IMR-90 (cell line): ENCODE data around the gene PLSCR2. TPM values are rescaled to one million over a fixed set of nuclear protein-coding genes. Genes with fewer than 3 reads are reported as not detected.

Experiments used
- ATAC-seq: fragments of 200-7000 bp; cut with Tn5 transposase; 2 replicates; pipeline ENCODE4 v1.9.1; 2020; ENCODE audit warnings: low read depth, mild to moderate bottlenecking, moderate library complexity
- BruUV-seq: library from RNA; stranded (reverse); fragments of 400-500 nt; replicated peaks from 2 replicates; lab custom pipeline; 2021; lab: Mats Ljungman, UMichigan
- CTCF ChIA-PET: fragments of 300-600 bp; formaldehyde crosslinking; extraction: SDS; loops from one replicate; lab custom pipeline; 2021; ENCODE audit warnings: antibody characterized with exemption; lab: Yijun Ruan, JAX
- POLR2A ChIA-PET: fragments of 300-600 bp; sonication (Branson Sonifier 250); formaldehyde crosslinking; loops from one replicate; lab custom pipeline; 2022; ENCODE audit warnings: antibody characterized with exemption; ENCODE audit not compliant: unreplicated experiment; lab: Charles Lee
- DNase-seq: peaks from one replicate; pipeline ENCODE4 v3.0.0; 2013
- H2AFZ ChIP-seq: replicated peaks from 2 replicates; pipeline ENCODE3; 2013; ENCODE audit warnings: low read length, mild to moderate bottlenecking; ENCODE audit not compliant: poor library complexity
- H2AK5ac ChIP-seq: 2 replicates; pipeline ENCODE4 v1.6.1; 2013; ENCODE audit warnings: low read depth, low read length, inconsistent platforms
- H2AK9ac ChIP-seq: replicated peaks from 2 replicates; pipeline ENCODE3; 2013; ENCODE audit warnings: mild to moderate bottlenecking, low read depth, low read length, moderate library complexity; ENCODE audit not compliant: poor library complexity
- H2BK120ac ChIP-seq: 2 replicates; pipeline ENCODE4 v1.6.1; 2013; ENCODE audit warnings: low read depth, low read length, inconsistent platforms
- H2BK15ac ChIP-seq: 3 replicates; pipeline ENCODE4 v1.6.1; 2013; ENCODE audit warnings: low read depth, low read length, inconsistent platforms
- H2BK20ac ChIP-seq: 2 replicates; pipeline ENCODE4 v1.6.1; 2013; ENCODE audit warnings: low read depth, mild to moderate bottlenecking, inconsistent platforms, low read length, moderate library complexity
- H2BK5ac ChIP-seq: 2 replicates; pipeline ENCODE4 v1.6.1; 2013; ENCODE audit warnings: mild to moderate bottlenecking, low read depth, low read length, inconsistent platforms; ENCODE audit not compliant: poor library complexity, severe bottlenecking
- H3K14ac ChIP-seq: replicated peaks from 2 replicates; pipeline ENCODE4 v1.6.1; 2013; ENCODE audit warnings: low read depth, low read length, inconsistent platforms
- H3K18ac ChIP-seq: 2 replicates; pipeline ENCODE4 v1.6.1; 2013; ENCODE audit warnings: low read depth, low read length, control low read depth
- H3K23ac ChIP-seq: 2 replicates; pipeline ENCODE4 v1.6.1; 2013; ENCODE audit warnings: low read depth, low read length, inconsistent platforms
- H3K27ac ChIP-seq: 2 replicates; pipeline ENCODE4 v1.5.1; 2013; ENCODE audit warnings: mild to moderate bottlenecking, control low read depth, low read length; ENCODE audit not compliant: insufficient read depth
- H3K27me3 ChIP-seq: 2 replicates; pipeline ENCODE4 v1.6.1; 2013; ENCODE audit warnings: low read length; ENCODE audit not compliant: control insufficient read depth, insufficient read depth
- H3K36me3 ChIP-seq: 2 replicates; pipeline ENCODE4 v1.6.1; 2013; ENCODE audit warnings: low read length, mixed read lengths; ENCODE audit not compliant: control insufficient read depth, insufficient read depth
- H3K4ac ChIP-seq: 2 replicates; pipeline ENCODE4 v1.6.1; 2013; ENCODE audit warnings: low read depth, low read length, inconsistent platforms
- H3K4me1 ChIP-seq: 2 replicates; pipeline ENCODE4 v1.6.1; 2013; ENCODE audit warnings: low read length, mixed read lengths; ENCODE audit not compliant: control insufficient read depth, insufficient read depth
- H3K4me2 ChIP-seq: 2 replicates; pipeline ENCODE4 v1.6.1; 2013; ENCODE audit warnings: low read depth, mild to moderate bottlenecking, control low read depth, low read length, moderate library complexity
- H3K4me3 ChIP-seq: 2 replicates; pipeline ENCODE4 v1.5.1; 2013; ENCODE audit warnings: low read depth, mild to moderate bottlenecking, control low read depth, low read length, moderate library complexity; ENCODE audit not compliant: insufficient read depth
- H3K56ac ChIP-seq: 2 replicates; pipeline ENCODE4 v1.6.1; 2013; ENCODE audit warnings: low read length, inconsistent platforms; ENCODE audit not compliant: insufficient read depth; ENCODE audit errors: extremely low read depth
- H3K79me1 ChIP-seq, 2 experiments: 2 replicates each; pipeline ENCODE4 v1.6.1; 2013; ENCODE audit warnings: low read length in 2 of 2, inconsistent platforms in 1 of 2, low read depth in 1 of 2
- H3K9ac ChIP-seq: 2 replicates; pipeline ENCODE4 v1.6.1; 2013; ENCODE audit warnings: low read depth, low read length, control low read depth
- H3K9me1 ChIP-seq: 2 replicates; pipeline ENCODE4 v1.6.1; 2013; ENCODE audit warnings: low read length, inconsistent platforms; ENCODE audit not compliant: insufficient read depth
- H3K9me3 ChIP-seq: 2 replicates; pipeline ENCODE4 v1.6.1; 2013; ENCODE audit warnings: low read length; ENCODE audit not compliant: control insufficient read depth, insufficient read depth
- H4K20me1 ChIP-seq: 2 replicates; pipeline ENCODE4 v1.6.1; 2013; ENCODE audit warnings: low read length, inconsistent platforms; ENCODE audit not compliant: insufficient read depth
- H4K5ac ChIP-seq: 2 replicates; pipeline ENCODE4 v1.6.1; 2013; ENCODE audit warnings: mild to moderate bottlenecking, low read depth, low read length, control low read depth
- H4K8ac ChIP-seq, 2 experiments: 2 replicates each; pipeline ENCODE4 v1.6.1; 2013; ENCODE audit warnings: low read depth in 2 of 2, low read length in 2 of 2, control low read depth in 1 of 2, inconsistent platforms in 1 of 2
- H4K91ac ChIP-seq: 2 replicates; pipeline ENCODE4 v1.6.1; 2013; ENCODE audit warnings: low read depth, low read length, inconsistent platforms; ENCODE audit not compliant: insufficient read depth
- BHLHE40 ChIP-seq: fragments of 150-350 bp; IDR thresholded peaks from 2 replicates; pipeline ENCODE4 v1.6.1; 2016; ENCODE audit warnings: mild to moderate bottlenecking, low read depth, low read length
- CEBPB ChIP-seq: IDR thresholded peaks from 2 replicates; pipeline ENCODE4 v1.6.1; 2012; ENCODE audit warnings: low read depth, low read length, improper control_type of control experiment
- MAFK ChIP-seq: IDR thresholded peaks from 2 replicates; pipeline ENCODE4 v1.6.1; 2012; ENCODE audit warnings: low read depth, low read length, improper control_type of control experiment
- MAZ ChIP-seq: IDR thresholded peaks from 2 replicates; pipeline ENCODE4 v1.6.1; 2012; ENCODE audit warnings: low read depth, mild to moderate bottlenecking, low read length, improper control_type of control experiment, moderate library complexity, borderline replicate concordance
- POLR2A ChIP-seq: IDR thresholded peaks from 2 replicates; pipeline ENCODE4 v1.6.1; 2012; ENCODE audit warnings: mild to moderate bottlenecking, low read depth, low read length
- RAD21 ChIP-seq: IDR thresholded peaks from 2 replicates; pipeline ENCODE4 v1.6.1; 2012; ENCODE audit warnings: low read length, improper control_type of control experiment
- RCOR1 ChIP-seq: IDR thresholded peaks from 2 replicates; pipeline ENCODE4 v1.6.1; 2012; ENCODE audit warnings: mild to moderate bottlenecking, low read length, improper control_type of control experiment; ENCODE audit not compliant: insufficient replicate concordance
- SMC3 ChIP-seq: fragments of 150-350 bp; IDR thresholded peaks from 2 replicates; pipeline ENCODE4 v1.6.1; 2016; ENCODE audit warnings: low read depth, mild to moderate bottlenecking, antibody characterized with exemption, low read length, moderate library complexity
- WGBS, 2 experiments: methylation state at CpG; one replicate each; pipeline versions ENCODE4 v1.1.5 to v1.1.7; 2013; ENCODE audit warnings: missing lambda C conversion rate in 2 of 2; ENCODE audit not compliant: insufficient read length in 1 of 2; ENCODE audit errors: extremely low coverage in 2 of 2; 5-methylcytosine and 5-hydroxymethylcytosine counted together
- dilution Hi-C: fragments of 300-500 bp; cut with HindIII; formaldehyde crosslinking; loops from one replicate; pipeline ENCODE4 v1.14.3; 2018; ENCODE audit warnings: low sequenced_read_pairs; ENCODE audit not compliant: unreplicated experiment
- in situ Hi-C: fragments of 300-500 bp; cut with MboI; formaldehyde crosslinking; loops from 3 replicates; pipeline ENCODE4 v1.14.3; 2019; ENCODE audit warnings: low sequenced_read_pairs, inconsistent platforms, mixed read lengths
- intact Hi-C: fragments of 100-400 bp; cut with micrococcal nuclease; formaldehyde crosslinking; loops from 2 replicates; pipeline ENCODE4 v1.10.0; 2022
- polyA plus RNA-seq, 3 experiments: library from polyadenylated mRNA; depleted of rRNA; stranded (reverse); fragments of >200 nt; gene quantifications; 2 replicates each; pipeline ENCODE4 v1.2.3, GENCODE V29; 2012; ENCODE audit warnings: low replicate concordance in 1 of 3
- total RNA-seq: library from RNA; depleted of rRNA; stranded (reverse); fragments of >200 nt; gene quantifications from 2 replicates; pipeline ENCODE4 v1.2.3, GENCODE V29; 2012
- TF ChIP-seq, protein P1 (sequence below): fragments of 150-350 bp; IDR thresholded peaks from 2 replicates; pipeline ENCODE4 v1.6.1; 2016; ENCODE audit warnings: low read depth, mild to moderate bottlenecking, low read length, moderate library complexity, borderline replicate concordance
- TF ChIP-seq, protein P2 (sequence below): fragments of 150-350 bp; IDR thresholded peaks from 2 replicates; pipeline ENCODE4 v1.6.1; 2017; ENCODE audit warnings: mild to moderate bottlenecking, antibody characterized with exemption, low read length, low read depth

The PLSCR2 gene
- total and polyA plus RNA-seq, 2 of the 4 experiments (the other 2 are of a cell fraction), result not detected

DNA sequence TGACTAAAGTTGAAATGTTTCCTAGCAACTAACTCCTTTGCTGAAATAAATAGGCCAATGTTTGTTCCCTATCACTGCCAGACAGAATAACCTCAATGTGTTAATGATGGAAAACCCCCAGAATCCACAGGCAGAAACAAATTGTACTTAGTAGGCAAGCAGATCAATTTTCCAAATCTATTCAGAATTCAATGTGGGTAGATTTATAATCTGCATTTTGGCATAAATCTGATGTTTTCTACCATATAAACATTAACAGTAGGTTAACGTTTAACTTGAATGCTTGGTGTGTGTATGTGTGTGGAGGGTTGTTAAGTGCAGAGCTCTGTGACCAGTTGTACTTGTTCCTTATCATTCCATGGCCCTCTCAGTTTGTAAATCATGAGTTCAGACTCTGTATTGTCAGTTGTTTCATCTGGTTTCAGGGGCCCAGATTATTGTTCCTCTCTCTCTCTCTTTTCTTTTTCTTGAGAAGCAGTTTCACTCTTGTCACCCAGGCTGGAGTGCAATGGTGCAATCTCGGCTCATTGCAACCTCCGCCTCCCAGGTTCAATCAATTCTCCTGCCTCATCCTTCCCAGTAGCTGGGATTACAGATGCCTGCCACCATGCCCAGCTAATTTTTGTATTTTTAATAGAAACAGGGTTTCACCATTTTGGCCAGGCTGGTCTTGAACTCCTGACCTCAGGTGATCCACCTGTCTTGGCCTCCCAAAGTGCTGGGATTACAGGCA, 42.2 kb upstream of the PLSCR2 start:
- CTCF ChIA-PET, result no interaction called here
- POLR2A ChIA-PET, result no interaction called here
- Histone ChIP-seq H3K27ac (no peak overlapping the region), H4K5ac (no peak overlapping the region), H3K4me3 (no peak overlapping the region), H2AK5ac (no peak overlapping the region), H3K27me3 (no peaks in the 10 kb centered on the region), H3K4me1 (peaks cover 9% of the 10 kb centered on the region), H2BK5ac (no peak overlapping the region), H2BK20ac (no peak overlapping the region), H2AK9ac (no peak overlapping the region), H3K79me1 (no peaks in the 10 kb centered on the region), H3K36me3 (peaks cover 8% of the 10 kb centered on the region), H4K20me1 (no peaks in the 10 kb centered on the region), H3K14ac (no peak overlapping the region), H3K56ac (no peak overlapping the region), H3K18ac (no peak overlapping the region), H3K9me1 (no peaks in the 10 kb centered on the region), H3K23ac (no peak overlapping the region), H4K91ac (no peak overlapping the region), H2BK120ac (no peak overlapping the region), H2BK15ac (no peak overlapping the region), H3K9me3 (no peaks in the 10 kb centered on the region), H3K9ac (no peak overlapping the region), H3K4ac (no peak overlapping the region), H4K8ac (no peak overlapping the region), H2AFZ (no peak overlapping the region), H3K4me2 (no peak overlapping the region)
- DNase-seq (no peak), ATAC-seq (no peak)
- in situ Hi-C loops, result no loop called here
- intact Hi-C loops, result no loop called here
- TF ChIP-seq CEBPB (no peak), SMC3 (no peak), MAZ (no peak), RAD21 (no peak), RCOR1 (no peak), MAFK (no peak), BHLHE40 (no peak), POLR2A (no peak)
- TF ChIP-seq, protein P1, sequence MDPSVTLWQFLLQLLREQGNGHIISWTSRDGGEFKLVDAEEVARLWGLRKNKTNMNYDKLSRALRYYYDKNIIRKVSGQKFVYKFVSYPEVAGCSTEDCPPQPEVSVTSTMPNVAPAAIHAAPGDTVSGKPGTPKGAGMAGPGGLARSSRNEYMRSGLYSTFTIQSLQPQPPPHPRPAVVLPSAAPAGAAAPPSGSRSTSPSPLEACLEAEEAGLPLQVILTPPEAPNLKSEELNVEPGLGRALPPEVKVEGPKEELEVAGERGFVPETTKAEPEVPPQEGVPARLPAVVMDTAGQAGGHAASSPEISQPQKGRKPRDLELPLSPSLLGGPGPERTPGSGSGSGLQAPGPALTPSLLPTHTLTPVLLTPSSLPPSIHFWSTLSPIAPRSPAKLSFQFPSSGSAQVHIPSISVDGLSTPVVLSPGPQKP, result no peak
- TF ChIP-seq, protein P2, sequence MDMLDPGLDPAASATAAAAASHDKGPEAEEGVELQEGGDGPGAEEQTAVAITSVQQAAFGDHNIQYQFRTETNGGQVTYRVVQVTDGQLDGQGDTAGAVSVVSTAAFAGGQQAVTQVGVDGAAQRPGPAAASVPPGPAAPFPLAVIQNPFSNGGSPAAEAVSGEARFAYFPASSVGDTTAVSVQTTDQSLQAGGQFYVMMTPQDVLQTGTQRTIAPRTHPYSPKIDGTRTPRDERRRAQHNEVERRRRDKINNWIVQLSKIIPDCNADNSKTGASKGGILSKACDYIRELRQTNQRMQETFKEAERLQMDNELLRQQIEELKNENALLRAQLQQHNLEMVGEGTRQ, result no peak
- WGBS, 2 experiments, result no CpG with 5 or more reads among the region's 3 CpGs
- dilution Hi-C loops, result no loop called here
- BruUV-seq, result no TSS peak
